Mucosa of stomach (tissue), 1 donor: ENCODE results near the gene GRN.
"Not testable (repeated sequence)": the region's sequence is repeated elsewhere in the genome, so short reads cannot be mapped to it uniquely, and the experiment has no call there.

Experiments
- H3K27me3 ChIP-seq: one replicate; pipeline ENCODE4 v1.7.0; 2013; ENCODE audit warnings: mild to moderate bottlenecking, low read length; ENCODE audit not compliant: control insufficient read depth, insufficient read depth
- H3K36me3 ChIP-seq: one replicate; pipeline ENCODE4 v1.7.0; 2013; ENCODE audit warnings: low read length; ENCODE audit not compliant: control insufficient read depth, insufficient read depth
- H3K4me1 ChIP-seq: one replicate; pipeline ENCODE4 v1.7.0; 2013; ENCODE audit warnings: mild to moderate bottlenecking, low read length; ENCODE audit not compliant: control insufficient read depth, insufficient read depth
- H3K4me3 ChIP-seq: one replicate; pipeline ENCODE4 v1.7.0; 2013; ENCODE audit warnings: low read length
- H3K9ac ChIP-seq: one replicate; pipeline ENCODE4 v1.7.0; 2013; ENCODE audit warnings: mild to moderate bottlenecking, low read length, moderate library complexity
- H3K9me3 ChIP-seq: one replicate; pipeline ENCODE4 v1.7.0; 2013; ENCODE audit warnings: mild to moderate bottlenecking, low read length, moderate library complexity; ENCODE audit not compliant: control insufficient read depth
- donor health status: Pancreatic carcinoma.

Gene GRN

GRCh38 chr17:44361292-44362260 lies 16.5 kb downstream of the GRN start:
- no peaks in the 10 kb centered on the region for H3K4me1 ChIP-seq
- no peaks in the 10 kb centered on the region for H3K9me3 ChIP-seq
- no peak overlapping the region for H3K4me3 ChIP-seq
- H3K27me3 ChIP-seq: peaks cover 29% of the 10 kb centered on the region
- no peak overlapping the region for H3K9ac ChIP-seq
- H3K36me3 ChIP-seq: no peaks in the 10 kb centered on the region

GRCh38 chr17:44362459-44362948 lies 17.4 kb downstream of the GRN start:
- no peak overlapping the region for H3K4me3 ChIP-seq
- H3K36me3 ChIP-seq: no peaks in the 10 kb centered on the region
- H3K9me3 ChIP-seq: no peaks in the 10 kb centered on the region
- peaks cover 32% of the 10 kb centered on the region for H3K27me3 ChIP-seq
- no peak overlapping the region for H3K9ac ChIP-seq
- no peaks in the 10 kb centered on the region for H3K4me1 ChIP-seq

- Histone ChIP-seq H3K9me3 (no peaks in the 10 kb centered on the region), H3K4me3 (no peak overlapping the region), H3K36me3 (no peaks in the 10 kb centered on the region), H3K27me3 (peaks cover 32% of the 10 kb centered on the region), H3K9ac (no peak overlapping the region), H3K4me1 (no peaks in the 10 kb centered on the region)
Observed at GRCh38 chr17:44362949-44363612, 18.0 kb downstream of the GRN start.

- Histone ChIP-seq H3K4me1 (no peaks in the 10 kb centered on the region), H3K27me3 (peaks cover 32% of the 10 kb centered on the region), H3K4me3 (no peak within 1 kb of the TSS), H3K9ac (no peak within 1 kb of the TSS), H3K36me3 (no peaks in the 10 kb centered on the region), H3K9me3 (no peaks in the 10 kb centered on the region)
Observed at GRCh38 chr17:44363613-44364159, 18.6 kb downstream of the GRN start, which contains the start of gene FAM171A2. Gene FAM171A2 (minus strand): TSS chr17:44363853. CDS start chr17:44363714, 139 bp downstream.

- not testable (repeated sequence) for H3K9me3 ChIP-seq, H3K9ac ChIP-seq, H3K4me1 ChIP-seq, H3K4me3 ChIP-seq, H3K36me3 ChIP-seq
- H3K27me3 ChIP-seq: peaks cover 32% of the 10 kb centered on the region
Observed at GRCh38 chr17:44365051-44365450, 19.9 kb downstream of the GRN start.

GRCh38 chr17:44367231-44367979 lies 22.3 kb downstream of the GRN start:
- H3K4me1 ChIP-seq: no peaks in the 10 kb centered on the region
- peaks cover 19% of the 10 kb centered on the region for H3K27me3 ChIP-seq
- H3K4me3 ChIP-seq: no peak overlapping the region
- no peaks in the 10 kb centered on the region for H3K36me3 ChIP-seq
- H3K9me3 ChIP-seq: no peaks in the 10 kb centered on the region
- no peak overlapping the region for H3K9ac ChIP-seq

GRCh38 chr17:44368391-44369243 lies 23.5 kb downstream of the GRN start:
- not testable (repeated sequence) for H3K4me3 ChIP-seq, H3K36me3 ChIP-seq, H3K4me1 ChIP-seq, H3K27me3 ChIP-seq, H3K9me3 ChIP-seq, H3K9ac ChIP-seq

- H3K9ac ChIP-seq, H3K4me3 ChIP-seq, H3K9me3 ChIP-seq, H3K36me3 ChIP-seq, H3K4me1 ChIP-seq: not testable (repeated sequence)
- peaks cover 12% of the 10 kb centered on the region for H3K27me3 ChIP-seq
Observed at GRCh38 chr17:44369414-44370023, 24.4 kb downstream of the GRN start.

- no peaks in the 10 kb centered on the region for H3K9me3 ChIP-seq
- H3K27me3 ChIP-seq: peaks cover 9% of the 10 kb centered on the region
- H3K36me3 ChIP-seq: no peaks in the 10 kb centered on the region
- H3K4me3 ChIP-seq: no peak overlapping the region
- H3K4me1 ChIP-seq: no peaks in the 10 kb centered on the region
- H3K9ac ChIP-seq: no peak overlapping the region
Observed at GRCh38 chr17:44372036-44372435, 26.9 kb downstream of the GRN start.

GRCh38 chr17:44374306-44375195 lies 29.4 kb downstream of the GRN start:
- H3K4me3 ChIP-seq: no peak overlapping the region

More at GRCh38 chr17:44374306-44375195, 29.4 kb downstream of the GRN start:
- Histone ChIP-seq H3K4me1 (no peaks in the 10 kb centered on the region), H3K9me3 (no peaks in the 10 kb centered on the region), H3K9ac (peak overlapping the region; percentile 25), H3K27me3 (peaks cover 7% of the 10 kb centered on the region), H3K36me3 (no peaks in the 10 kb centered on the region)
